Loucy (cell line): ENCODE data around the gene GALNT9.
"Not testable (repeated sequence)": the region's sequence is repeated elsewhere in the genome, so short reads cannot be mapped to it uniquely, and the experiment has no call there.

Experiments
- H2AFZ ChIP-seq: fragments of 200-600 bp; sonication (generic); 2 replicates; pipeline ENCODE4 v1.6.0; 2016; ENCODE audit warnings: antibody characterized with exemption, mild to moderate bottlenecking, low read length, moderate library complexity
- H3F3A ChIP-seq: fragments of 200-600 bp; 2 replicates; pipeline ENCODE4 v1.6.0; 2016; ENCODE audit warnings: antibody characterized with exemption, low read depth, mild to moderate bottlenecking
- H3K27me3 ChIP-seq: fragments of 200-600 bp; sonication (generic); 2 replicates; pipeline ENCODE4 v1.6.1; 2014; ENCODE audit warnings: low read length, mild to moderate bottlenecking; ENCODE audit not compliant: insufficient read depth, poor library complexity, severe bottlenecking
- H3K36me3 ChIP-seq: fragments of 200-600 bp; sonication (generic); 2 replicates; pipeline ENCODE4 v1.6.1; 2016; ENCODE audit warnings: low read length; ENCODE audit not compliant: insufficient read depth
- H3K4me1 ChIP-seq: fragments of 200-600 bp; sonication (generic); 2 replicates; pipeline ENCODE4 v1.5.1; 2014; ENCODE audit warnings: low read length, mild to moderate bottlenecking; ENCODE audit not compliant: insufficient read depth, poor library complexity, severe bottlenecking
- H3K4me2 ChIP-seq: fragments of 200-600 bp; sonication (generic); 2 replicates; pipeline ENCODE4 v1.6.0; 2014; ENCODE audit warnings: antibody characterized with exemption, low read length, low read depth, mild to moderate bottlenecking; ENCODE audit not compliant: poor library complexity, severe bottlenecking
- H3K4me3 ChIP-seq: fragments of 200-600 bp; sonication (generic); 2 replicates; pipeline ENCODE4 v1.5.1; 2014; ENCODE audit warnings: low read length, mild to moderate bottlenecking, mixed read lengths; ENCODE audit not compliant: poor library complexity, severe bottlenecking
- H3K79me2 ChIP-seq: fragments of 200-600 bp; sonication (generic); 2 replicates; pipeline ENCODE4 v1.6.1; 2014; ENCODE audit warnings: low read length; ENCODE audit not compliant: insufficient read depth
- H3K9ac ChIP-seq: fragments of 200-600 bp; sonication (generic); 2 replicates; pipeline ENCODE4 v1.6.0; 2014; ENCODE audit warnings: mild to moderate bottlenecking, low read depth, low read length, moderate library complexity; ENCODE audit not compliant: poor library complexity, severe bottlenecking
- H3K9me2 ChIP-seq: fragments of 200-600 bp; sonication (generic); replicated peaks from 2 replicates; pipeline ENCODE4 v1.6.1; 2016; ENCODE audit warnings: low read depth, low read length, mixed read lengths
- H3K9me3 ChIP-seq: fragments of 200-600 bp; sonication (generic); 2 replicates; pipeline ENCODE4 v1.6.1; 2014; ENCODE audit warnings: mild to moderate bottlenecking, antibody characterized with exemption, low read length, low read depth; ENCODE audit not compliant: insufficient read depth
- H4K20me1 ChIP-seq: fragments of 200-600 bp; sonication (generic); 2 replicates; pipeline ENCODE4 v1.6.0; 2014; ENCODE audit warnings: antibody characterized with exemption, low read length, mild to moderate bottlenecking; ENCODE audit not compliant: insufficient read depth, poor library complexity, severe bottlenecking
- CTCF ChIP-seq: fragments of 200-600 bp; sonication (generic); conservative IDR thresholded peaks from 2 replicates; pipeline ENCODE4 v1.5.1; 2014; ENCODE audit warnings: mild to moderate bottlenecking, antibody characterized with exemption, low read length
- EZH2phosphoT487 ChIP-seq: fragments of 200-600 bp; IDR thresholded peaks from 2 replicates; pipeline ENCODE4 v1.6.1; 2018; ENCODE audit warnings: antibody characterized with exemption, mild to moderate bottlenecking, moderate library complexity, borderline replicate concordance

GALNT9 gene

GRCh38 chr12:132224484-132224883 lies 104.9 kb downstream of the GALNT9 start:
- no peak overlapping the region for H3K4me3 ChIP-seq

GRCh38 chr12:132222808-132223173 lies 106.6 kb downstream of the GALNT9 start:
- Histone ChIP-seq H3K4me2 (peak overlapping the region; percentile 49), H3K9me3 (no peaks in the 10 kb centered on the region), H3K4me3 (peak overlapping the region; percentile 6), H2AFZ (no peak overlapping the region), H3K36me3 (no peaks in the 10 kb centered on the region), H3K79me2 (no peaks in the 10 kb centered on the region), H3K9ac (no peak overlapping the region), H4K20me1 (no peaks in the 10 kb centered on the region), H3K27me3 (no peaks in the 10 kb centered on the region), H3F3A (no peaks in the 10 kb centered on the region), H3K9me2 (no peaks in the 10 kb centered on the region), H3K4me1 (peaks cover 7% of the 10 kb centered on the region)
- TF ChIP-seq EZH2phosphoT487 (no peak), CTCF (no peak)

More at GRCh38 chr12:132224484-132224883, 104.9 kb downstream of the GALNT9 start:
- H3K4me1 ChIP-seq = peaks cover 7% of the 10 kb centered on the region
- H3K4me2 ChIP-seq = no peak overlapping the region
- H3K9ac ChIP-seq = no peak overlapping the region
- TF ChIP-seq CTCF = no peak
- no peak overlapping the region for H2AFZ ChIP-seq
- H3F3A ChIP-seq = no peaks in the 10 kb centered on the region
- no peaks in the 10 kb centered on the region for H3K79me2 ChIP-seq
- no peaks in the 10 kb centered on the region for H3K27me3 ChIP-seq
- no peaks in the 10 kb centered on the region for H3K36me3 ChIP-seq
- H4K20me1 ChIP-seq = no peaks in the 10 kb centered on the region
- H3K9me2 ChIP-seq = no peaks in the 10 kb centered on the region
- no peaks in the 10 kb centered on the region for H3K9me3 ChIP-seq

- no peak overlapping the region for H2AFZ ChIP-seq
- no peaks in the 10 kb centered on the region for H3F3A ChIP-seq
- peaks cover 7% of the 10 kb centered on the region for H3K4me1 ChIP-seq
- peak overlapping the region; percentile 49 for H3K4me2 ChIP-seq
- H4K20me1 ChIP-seq = no peaks in the 10 kb centered on the region
- H3K9ac ChIP-seq = no peak overlapping the region
- no peaks in the 10 kb centered on the region for H3K9me2 ChIP-seq
- H3K4me3 ChIP-seq = peak overlapping the region; percentile 6
- TF ChIP-seq CTCF (no peak), EZH2phosphoT487 (no peak)
- H3K9me3 ChIP-seq = no peaks in the 10 kb centered on the region
- H3K36me3 ChIP-seq = no peaks in the 10 kb centered on the region
- H3K79me2 ChIP-seq = no peaks in the 10 kb centered on the region
- H3K27me3 ChIP-seq = no peaks in the 10 kb centered on the region
Measured at GRCh38 chr12:132222096-132222807, 107.1 kb downstream of the GALNT9 start.

- not testable (repeated sequence) for H3K4me2 ChIP-seq, H4K20me1 ChIP-seq, H3K27me3 ChIP-seq, H3K4me3 ChIP-seq, H3K36me3 ChIP-seq, H3K9me3 ChIP-seq, H3K79me2 ChIP-seq, H3K4me1 ChIP-seq, H3K9ac ChIP-seq, H3K9me2 ChIP-seq, H3F3A ChIP-seq, H2AFZ ChIP-seq
Measured at GRCh38 chr12:132219761-132220160, 109.6 kb downstream of the GALNT9 start.
